Activated T-helper 17 cell treated with anti-CD3 and anti-CD28 coated beads, Interleukin-2, amount 50 U/mL, for 72 hours (primary cell): ENCODE data around the gene ACBD6. TPM values are rescaled to one million over a fixed set of nuclear protein-coding genes. Genes with fewer than 3 reads are reported as not detected.

ENCODE experiments used
- ATAC-seq: fragments of 150-1000 bp; cut with Tn5 transposase; replicated peaks from 2 replicates; pipeline ENCODE4 v1.10.0; 2021; ENCODE audit warnings: mild to moderate bottlenecking, moderate library complexity
- H3K27ac Mint-ChIP-seq: one replicate; pipeline ENCODE4 v1.8.0; 2022; ENCODE audit warnings: mixed read lengths
- H3K27me3 Mint-ChIP-seq: one replicate; pipeline ENCODE4 v1.8.0; 2022; ENCODE audit warnings: mixed read lengths
- H3K36me3 Mint-ChIP-seq: one replicate; pipeline ENCODE4 v1.8.0; 2022; ENCODE audit warnings: low read depth, mild to moderate bottlenecking, mixed read lengths
- H3K4me1 Mint-ChIP-seq: one replicate; pipeline ENCODE4 v1.8.0; 2022; ENCODE audit warnings: mixed read lengths
- H3K4me3 Mint-ChIP-seq: one replicate; pipeline ENCODE4 v1.8.0; 2022; ENCODE audit warnings: mild to moderate bottlenecking, mixed read lengths
- H3K9me3 Mint-ChIP-seq: one replicate; pipeline ENCODE4 v1.8.0; 2022; ENCODE audit warnings: mixed read lengths
- total RNA-seq, 2 donors: library from RNA; stranded (reverse); gene quantifications; one replicate each; pipeline ENCODE4 v1.2.3, GENCODE V29; 2022

ACBD6 gene
- total RNA-seq, 2 donors from 2014 or later, result 33.4 to 41.9 TPM

DNA sequence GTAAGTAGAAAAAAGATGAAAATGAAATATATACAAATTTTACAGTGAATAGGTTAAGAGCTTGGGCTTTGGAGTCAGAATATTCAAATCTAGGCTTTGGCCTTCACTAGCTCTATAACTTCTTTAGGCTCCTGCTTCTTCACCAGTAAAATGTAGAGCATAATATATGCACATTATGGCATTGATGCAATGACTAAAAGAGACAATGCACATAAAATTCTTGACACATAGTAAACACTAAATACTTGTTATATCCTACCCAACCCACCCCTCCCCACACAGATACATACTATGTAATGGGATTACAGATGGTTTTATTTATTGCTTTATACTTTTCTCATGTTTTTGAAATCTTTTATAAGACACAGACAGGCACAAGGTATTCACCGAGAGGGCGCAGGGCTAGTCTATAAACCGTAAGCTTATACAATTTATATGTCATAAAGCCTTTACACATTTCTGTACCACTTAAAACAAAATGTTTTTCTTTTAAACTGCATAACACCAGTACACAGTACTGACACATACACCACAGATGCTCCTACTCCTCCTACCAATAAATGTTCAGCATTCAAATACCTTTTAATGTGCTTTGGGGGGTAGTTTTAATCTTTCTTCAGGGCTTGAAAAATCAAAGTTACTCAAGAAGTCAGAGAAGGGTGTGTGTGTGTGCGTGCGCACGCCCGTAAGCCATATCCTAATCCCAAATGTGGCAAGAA is 109.8 kb downstream of the ACBD6 start:
- no peak overlapping the region for H3K4me3 Mint-ChIP-seq
- peaks cover 62% of the 10 kb centered on the region for H3K36me3 Mint-ChIP-seq
- H3K9me3 Mint-ChIP-seq, result no peaks in the 10 kb centered on the region
- peaks cover 6% of the 10 kb centered on the region for H3K4me1 Mint-ChIP-seq
- H3K27ac Mint-ChIP-seq, result no peak overlapping the region
- no peak for ATAC-seq
- no peaks in the 10 kb centered on the region for H3K27me3 Mint-ChIP-seq

DNA sequence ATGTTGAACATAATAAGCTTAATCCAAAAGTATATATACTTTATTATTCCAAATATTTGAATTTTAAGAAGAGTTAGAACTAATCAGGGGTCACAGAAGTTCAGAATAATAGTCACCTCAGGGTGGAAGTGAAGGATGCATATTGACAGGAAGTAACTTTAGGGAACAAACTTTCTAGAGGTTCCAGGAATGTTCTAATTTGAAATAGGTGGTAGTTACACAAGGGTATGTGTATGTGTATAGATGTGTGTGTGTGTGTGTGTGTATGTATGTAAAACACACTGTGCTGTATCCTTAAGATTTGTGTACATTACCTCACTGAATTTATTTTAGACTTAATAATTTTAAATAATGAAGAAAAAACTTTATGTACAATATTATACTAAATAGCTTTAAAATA is 110.4 kb downstream of the ACBD6 start:
- Mint-ChIP-seq H3K4me3 (no peak overlapping the region), H3K27me3 (no peaks in the 10 kb centered on the region), H3K36me3 (peaks cover 56% of the 10 kb centered on the region), H3K27ac (no peak overlapping the region), H3K9me3 (no peaks in the 10 kb centered on the region), H3K4me1 (peaks cover 11% of the 10 kb centered on the region)
- no peak for ATAC-seq

DNA sequence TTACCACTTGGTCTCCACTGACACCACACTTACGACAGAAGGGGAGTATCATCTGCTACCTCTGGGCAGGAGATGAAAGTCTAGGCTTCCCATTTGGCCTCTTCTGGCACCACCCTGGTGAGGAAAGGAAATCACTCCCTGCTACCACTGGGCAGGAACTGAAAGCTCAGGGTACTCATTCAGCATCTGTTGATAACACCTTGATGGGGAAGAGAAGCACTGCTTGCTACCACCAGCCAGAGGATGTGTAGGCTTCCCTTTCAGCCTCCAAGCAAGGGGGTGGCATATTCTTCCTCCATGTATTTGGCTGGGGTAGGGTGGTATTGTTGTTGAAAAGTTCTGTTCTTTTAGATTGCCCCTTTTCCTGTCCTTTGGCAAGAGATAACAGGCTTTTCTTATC is 115.0 kb downstream of the ACBD6 start:
- peak; percentile 44 for ATAC-seq
- H3K36me3 Mint-ChIP-seq, result peaks cover 20% of the 10 kb centered on the region
- peaks cover 16% of the 10 kb centered on the region for H3K4me1 Mint-ChIP-seq
- peak overlapping the region; percentile 60 for H3K4me3 Mint-ChIP-seq
- peaks cover 17% of the 10 kb centered on the region for H3K9me3 Mint-ChIP-seq
- H3K27ac Mint-ChIP-seq, result peak overlapping the region; percentile 72
- H3K27me3 Mint-ChIP-seq, result no peaks in the 10 kb centered on the region

DNA sequence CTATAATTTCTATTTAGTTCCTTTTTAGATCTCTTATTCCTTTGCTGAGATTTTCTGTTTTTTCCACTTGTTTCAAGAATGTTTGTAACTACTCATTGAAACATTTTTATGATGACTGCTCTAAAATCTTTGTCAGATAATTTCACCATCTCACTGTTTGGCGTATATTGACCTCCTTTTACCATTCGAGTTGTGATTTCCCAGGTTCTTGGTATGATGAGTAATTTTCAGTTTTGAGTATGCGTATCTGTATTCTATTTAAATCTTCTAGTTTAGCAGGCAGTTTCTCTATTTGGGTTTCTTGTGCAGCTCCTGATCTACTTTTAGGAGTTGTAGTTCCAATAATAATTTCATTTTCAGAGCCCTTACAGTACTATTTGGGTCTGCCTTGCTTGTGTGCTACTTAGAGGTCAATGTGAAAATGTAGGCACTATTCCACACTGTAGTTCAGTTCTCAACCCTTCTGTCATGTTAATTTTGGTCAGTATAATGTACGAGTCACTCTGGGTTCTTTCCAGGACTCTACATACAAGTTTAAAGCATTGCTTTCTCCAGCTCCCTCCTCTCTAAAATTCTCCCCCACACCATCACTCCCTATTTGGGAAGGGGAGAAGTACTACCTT is 115.5 kb downstream of the ACBD6 start:
- peak; percentile 91 for ATAC-seq
- Mint-ChIP-seq H3K9me3 (peaks cover 23% of the 10 kb centered on the region), H3K27me3 (no peaks in the 10 kb centered on the region), H3K27ac (peak overlapping the region; percentile 72), H3K4me3 (peak overlapping the region; percentile 60), H3K36me3 (peaks cover 25% of the 10 kb centered on the region), H3K4me1 (peaks cover 21% of the 10 kb centered on the region)

DNA sequence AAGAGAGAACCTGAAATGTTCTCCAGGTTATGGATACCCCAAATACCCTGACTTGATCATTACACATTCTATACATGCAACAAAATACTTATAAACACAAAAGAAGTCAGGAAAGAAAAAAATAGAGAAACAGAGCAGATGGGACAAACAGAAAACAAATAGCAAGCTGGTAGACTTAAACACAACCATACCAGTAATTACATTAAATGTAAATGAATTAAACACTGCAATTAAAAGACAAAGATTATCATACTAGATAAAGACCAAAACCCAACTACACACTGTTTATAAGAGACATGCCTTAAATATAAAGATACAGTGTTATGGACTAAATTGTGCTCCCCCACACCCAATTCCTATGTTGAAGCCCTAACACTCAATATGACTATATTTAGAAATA is 117.2 kb downstream of the ACBD6 start:
- Mint-ChIP-seq H3K4me1 (peaks cover 30% of the 10 kb centered on the region), H3K27ac (no peak overlapping the region), H3K9me3 (peaks cover 27% of the 10 kb centered on the region), H3K36me3 (peaks cover 18% of the 10 kb centered on the region), H3K4me3 (no peak overlapping the region), H3K27me3 (no peaks in the 10 kb centered on the region)
- no peak for ATAC-seq

- H3K36me3 Mint-ChIP-seq, result peaks cover 25% of the 10 kb centered on the region
- peaks cover 34% of the 10 kb centered on the region for H3K9me3 Mint-ChIP-seq
Observed at GRCh38 chr1:180384286-180385005, 117.9 kb downstream of the ACBD6 start.

GRCh38 chr1:180382326-180383115 is 119.9 kb downstream of the ACBD6 start:
- no peak for ATAC-seq
- Mint-ChIP-seq H3K27me3 (no peaks in the 10 kb centered on the region), H3K36me3 (peaks cover 32% of the 10 kb centered on the region), H3K4me1 (peaks cover 30% of the 10 kb centered on the region), H3K27ac (no peak overlapping the region), H3K4me3 (no peak overlapping the region), H3K9me3 (peaks cover 36% of the 10 kb centered on the region)

More at GRCh38 chr1:180384286-180385005, 117.9 kb downstream of the ACBD6 start:
- H3K4me1 Mint-ChIP-seq, result peaks cover 30% of the 10 kb centered on the region
- H3K27me3 Mint-ChIP-seq, result no peaks in the 10 kb centered on the region
- no peak for ATAC-seq
- H3K4me3 Mint-ChIP-seq, result no peak overlapping the region
- H3K27ac Mint-ChIP-seq, result no peak overlapping the region

- ATAC-seq, result no peak
- Mint-ChIP-seq H3K9me3 (peaks cover 39% of the 10 kb centered on the region), H3K36me3 (peaks cover 38% of the 10 kb centered on the region), H3K4me3 (no peak overlapping the region), H3K4me1 (peaks cover 20% of the 10 kb centered on the region), H3K27me3 (no peaks in the 10 kb centered on the region), H3K27ac (peak overlapping the region; percentile 80)
Observed at GRCh38 chr1:180381184-180381580, 121.2 kb downstream of the ACBD6 start.

GRCh38 chr1:180380259-180381183 is 121.9 kb downstream of the ACBD6 start:
- Mint-ChIP-seq H3K36me3 (peaks cover 40% of the 10 kb centered on the region), H3K4me1 (peaks cover 20% of the 10 kb centered on the region), H3K27ac (peak overlapping the region; percentile 80), H3K4me3 (peak overlapping the region; percentile 15), H3K27me3 (no peaks in the 10 kb centered on the region), H3K9me3 (peaks cover 40% of the 10 kb centered on the region)
- peak; percentile 84 for ATAC-seq

DNA sequence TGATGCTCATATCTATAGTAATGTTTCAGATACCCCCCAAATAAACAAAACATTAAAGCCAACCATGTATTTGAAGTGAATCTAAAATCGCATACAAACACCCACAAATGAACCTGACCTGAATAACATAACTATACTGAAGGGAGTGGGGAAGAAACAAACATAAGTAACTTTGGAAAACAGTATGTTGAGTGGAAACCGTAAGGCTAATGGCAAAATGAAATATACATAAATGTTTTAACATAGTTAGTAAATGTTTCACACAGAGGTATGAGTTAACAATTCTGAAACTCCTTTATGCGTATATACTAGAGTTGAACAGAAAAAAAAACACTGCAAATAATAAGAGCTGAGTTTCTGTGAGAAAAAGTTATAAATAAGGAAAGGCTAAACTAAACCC is 125.6 kb downstream of the ACBD6 start:
- Mint-ChIP-seq H3K4me3 (no peak overlapping the region), H3K9me3 (peaks cover 17% of the 10 kb centered on the region), H3K27ac (no peak overlapping the region), H3K36me3 (peaks cover 29% of the 10 kb centered on the region), H3K27me3 (no peaks in the 10 kb centered on the region), H3K4me1 (peaks cover 12% of the 10 kb centered on the region)
- no peak for ATAC-seq

DNA sequence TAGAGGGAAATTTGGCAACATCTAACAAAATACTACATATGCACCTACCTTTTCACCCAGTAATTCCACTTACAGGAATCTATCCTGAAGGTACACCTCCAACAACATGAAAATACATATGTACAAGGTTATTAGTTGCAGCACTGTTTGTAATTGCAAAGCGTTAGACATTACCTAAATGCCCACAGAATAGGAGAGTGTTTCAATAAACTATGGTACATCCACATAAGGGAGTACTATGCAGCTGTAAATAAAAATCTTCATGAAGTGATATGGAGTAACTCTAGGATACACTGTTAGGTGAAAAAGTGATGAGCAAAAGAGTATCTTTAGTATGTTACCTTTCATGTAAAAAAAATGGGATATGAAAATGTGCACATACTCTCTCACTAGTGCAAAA is 126.1 kb downstream of the ACBD6 start:
- Mint-ChIP-seq H3K36me3 (peaks cover 29% of the 10 kb centered on the region), H3K27me3 (no peaks in the 10 kb centered on the region), H3K4me3 (no peak overlapping the region), H3K9me3 (peaks cover 17% of the 10 kb centered on the region), H3K27ac (no peak overlapping the region), H3K4me1 (peaks cover 17% of the 10 kb centered on the region)
- ATAC-seq, result no peak

GRCh38 chr1:180372728-180373127 is 129.6 kb downstream of the ACBD6 start:
- peaks cover 13% of the 10 kb centered on the region for H3K36me3 Mint-ChIP-seq
- peaks cover 9% of the 10 kb centered on the region for H3K4me1 Mint-ChIP-seq
- H3K4me3 Mint-ChIP-seq, result no peak overlapping the region

GRCh38 chr1:180370597-180370996 is 131.8 kb downstream of the ACBD6 start:
- Mint-ChIP-seq H3K4me1 (peaks cover 9% of the 10 kb centered on the region), H3K27me3 (no peaks in the 10 kb centered on the region), H3K9me3 (no peaks in the 10 kb centered on the region), H3K36me3 (peaks cover 6% of the 10 kb centered on the region), H3K27ac (no peak overlapping the region), H3K4me3 (no peak overlapping the region)
- no peak for ATAC-seq

More at GRCh38 chr1:180372728-180373127, 129.6 kb downstream of the ACBD6 start:
- Mint-ChIP-seq H3K9me3 (peaks cover 4% of the 10 kb centered on the region), H3K27me3 (no peaks in the 10 kb centered on the region), H3K27ac (no peak overlapping the region)
- no peak for ATAC-seq
